ENCODE results near the gene TBCEL.

The TBCEL gene

GRCh38 chr11:121095561-121095960 is 71.7 kb downstream of the TBCEL start:
- Histone ChIP-seq H3K4me3 (ENCODE audit: low read length) (no peak overlapping the region), H3K9me3 (ENCODE audit: insufficient read depth, low read depth, low read length) (no peaks in the 10 kb centered on the region), H3K27me3 (ENCODE audit: insufficient read depth, low read length) (no peaks in the 10 kb centered on the region), H3K36me3 (ENCODE audit: insufficient read depth, low read depth, low read length) (no peaks in the 10 kb centered on the region), H3K4me1 (ENCODE audit: insufficient read depth, low read length) (peaks cover 6% of the 10 kb centered on the region; the same call in 1 of the 2 replicates), H3K9ac (ENCODE audit: low read depth, low read length) (no peak overlapping the region), H3K27ac (ENCODE audit: low read length) (no peak overlapping the region)

GRCh38 chr11:121099364-121099763 is 75.5 kb downstream of the TBCEL start:
- Histone ChIP-seq H3K36me3 (ENCODE audit: insufficient read depth, low read depth, low read length) (no peaks in the 10 kb centered on the region), H3K9ac (ENCODE audit: low read depth, low read length) (no peak overlapping the region), H3K27me3 (ENCODE audit: insufficient read depth, low read length) (no peaks in the 10 kb centered on the region), H3K27ac (ENCODE audit: low read length) (no peak overlapping the region), H3K9me3 (ENCODE audit: insufficient read depth, low read depth, low read length) (no peaks in the 10 kb centered on the region), H3K4me3 (ENCODE audit: low read length) (no peak overlapping the region), H3K4me1 (ENCODE audit: insufficient read depth, low read length) (peaks cover 21% of the 10 kb centered on the region; the same call in 1 of the 2 replicates)

DNA sequence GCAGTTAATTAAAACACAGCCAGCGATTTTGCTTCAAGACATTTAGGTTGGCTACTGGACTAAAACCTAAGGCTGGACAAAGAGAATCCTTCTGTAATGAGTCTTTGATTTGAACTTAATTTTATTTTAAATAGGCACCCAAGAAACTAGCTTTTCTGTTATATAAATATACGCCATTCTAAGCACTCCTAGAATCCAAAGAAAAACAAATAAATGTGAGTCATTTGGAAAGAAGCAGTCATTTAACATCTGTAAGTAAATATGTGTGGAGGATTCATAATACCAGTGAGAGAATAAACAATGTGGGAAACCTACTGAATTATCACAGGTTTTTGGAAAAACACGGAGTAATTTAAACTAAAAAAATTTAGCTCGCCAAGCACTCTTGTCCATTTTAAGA is 76.0 kb downstream of the TBCEL start:
- H3K27ac ChIP-seq (ENCODE audit: low read length) = no peak overlapping the region
- no peaks in the 10 kb centered on the region for H3K27me3 ChIP-seq (ENCODE audit: insufficient read depth, low read length)
- no peaks in the 10 kb centered on the region for H3K36me3 ChIP-seq (ENCODE audit: insufficient read depth, low read depth, low read length)
- no peaks in the 10 kb centered on the region for H3K9me3 ChIP-seq (ENCODE audit: insufficient read depth, low read depth, low read length)
- H3K4me3 ChIP-seq (ENCODE audit: low read length) = no peak overlapping the region
- H3K4me1 ChIP-seq (ENCODE audit: insufficient read depth, low read length) = peaks cover 21% of the 10 kb centered on the region; the same call in 1 of the 2 replicates
- H3K9ac ChIP-seq (ENCODE audit: low read depth, low read length) = no peak overlapping the region

GRCh38 chr11:121100943-121101342 is 77.0 kb downstream of the TBCEL start, which contains the start of gene TECTA:
Gene TECTA, plus strand, starts transcription at chr11:121101243. Its CDS starts 1,423 bp downstream, at chr11:121102666.
- Histone ChIP-seq H3K4me1 (ENCODE audit: insufficient read depth, low read length) (peaks cover 21% of the 10 kb centered on the region; the same call in 1 of the 2 replicates), H3K9ac (ENCODE audit: low read depth, low read length) (no peak within 1 kb of the TSS), H3K9me3 (ENCODE audit: insufficient read depth, low read depth, low read length) (no peaks in the 10 kb centered on the region), H3K27ac (ENCODE audit: low read length) (no peak within 1 kb of the TSS), H3K27me3 (ENCODE audit: insufficient read depth, low read length) (no peaks in the 10 kb centered on the region), H3K36me3 (ENCODE audit: insufficient read depth, low read depth, low read length) (no peaks in the 10 kb centered on the region), H3K4me3 (ENCODE audit: low read length) (0 out of 2 replicates have a peak within 1 kb of the TSS, but pooled peaks have one; percentile 22)

- Histone ChIP-seq H3K27me3 (ENCODE audit: insufficient read depth, low read length) (no peaks in the 10 kb centered on the region), H3K9ac (ENCODE audit: low read depth, low read length) (no peak overlapping the region), H3K36me3 (ENCODE audit: insufficient read depth, low read depth, low read length) (no peaks in the 10 kb centered on the region), H3K27ac (ENCODE audit: low read length) (no peak overlapping the region), H3K4me1 (ENCODE audit: insufficient read depth, low read length) (peaks cover 21% of the 10 kb centered on the region; the same call in 1 of the 2 replicates), H3K9me3 (ENCODE audit: insufficient read depth, low read depth, low read length) (no peaks in the 10 kb centered on the region), H3K4me3 (ENCODE audit: low read length) (no peak overlapping the region)
Observed at GRCh38 chr11:121104312-121104762, 80.4 kb downstream of the TBCEL start.

DNA sequence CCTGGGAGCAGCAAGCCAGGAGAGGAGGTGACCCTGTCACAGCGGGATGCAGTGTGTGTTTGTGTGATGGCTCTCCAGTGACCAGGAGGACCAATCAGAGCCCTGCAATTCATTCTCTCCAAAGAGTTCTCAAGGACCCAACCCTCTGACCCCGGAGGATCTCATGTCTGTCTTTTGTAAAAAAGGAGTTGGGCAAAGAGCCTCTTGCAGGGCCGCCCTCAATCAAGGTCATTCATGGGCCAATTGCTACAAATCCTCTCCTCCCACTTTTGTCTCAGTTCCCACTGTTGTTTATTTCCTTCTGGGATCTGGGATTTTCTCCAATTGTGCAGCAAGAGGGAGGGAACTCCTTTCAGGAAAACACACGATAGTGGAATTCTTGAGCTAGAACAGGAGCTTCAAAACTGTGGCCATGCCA is 81.2 kb downstream of the TBCEL start:
- Histone ChIP-seq H3K9ac (ENCODE audit: low read depth, low read length) (no peak overlapping the region), H3K4me3 (ENCODE audit: low read length) (no peak overlapping the region), H3K4me1 (ENCODE audit: insufficient read depth, low read length) (peaks cover 19% of the 10 kb centered on the region; the same call in 1 of the 2 replicates), H3K27me3 (ENCODE audit: insufficient read depth, low read length) (no peaks in the 10 kb centered on the region), H3K36me3 (ENCODE audit: insufficient read depth, low read depth, low read length) (no peaks in the 10 kb centered on the region), H3K27ac (ENCODE audit: low read length) (no peak overlapping the region), H3K9me3 (ENCODE audit: insufficient read depth, low read depth, low read length) (no peaks in the 10 kb centered on the region)

DNA sequence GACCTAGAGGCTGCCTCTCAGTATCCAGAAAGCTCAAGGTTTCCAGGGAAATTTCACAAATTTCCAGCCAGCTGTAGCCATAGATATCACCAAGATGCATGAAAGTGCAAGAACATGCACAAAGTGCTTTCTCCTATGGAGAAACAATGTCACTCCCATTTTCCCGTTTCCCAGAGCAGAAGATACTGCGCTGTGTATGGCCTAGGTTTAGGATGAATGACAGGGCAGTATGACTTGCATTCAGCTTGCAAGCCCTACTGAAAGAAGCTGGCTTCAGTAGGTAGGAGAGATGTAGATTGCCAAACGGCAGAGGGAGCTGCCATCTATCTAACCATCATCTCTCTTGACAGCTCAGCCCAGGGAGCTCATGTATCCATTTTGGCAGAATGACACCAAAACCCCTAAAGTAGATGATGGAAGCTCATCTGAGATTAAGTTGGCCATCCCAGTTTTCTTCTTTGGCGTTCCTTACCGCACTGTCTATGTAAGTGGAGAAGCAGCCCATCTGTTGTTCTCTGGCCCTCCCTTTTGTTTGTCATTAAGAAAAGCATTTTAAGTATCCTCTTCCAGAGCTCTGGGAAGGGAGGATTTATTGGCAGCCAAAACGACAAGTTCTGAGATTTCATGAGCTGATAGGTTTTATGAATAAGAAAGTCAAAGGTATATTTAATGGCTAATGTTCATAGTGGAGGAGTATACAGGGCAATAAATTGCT is 81.7 kb downstream of the TBCEL start:
- H3K4me1 ChIP-seq (ENCODE audit: insufficient read depth, low read length) = peaks cover 14% of the 10 kb centered on the region; the same call in 1 of the 2 replicates
- no peak overlapping the region for H3K27ac ChIP-seq (ENCODE audit: low read length)
- H3K4me3 ChIP-seq (ENCODE audit: low read length) = no peak overlapping the region
- no peaks in the 10 kb centered on the region for H3K27me3 ChIP-seq (ENCODE audit: insufficient read depth, low read length)
- no peak overlapping the region for H3K9ac ChIP-seq (ENCODE audit: low read depth, low read length)
- no peaks in the 10 kb centered on the region for H3K9me3 ChIP-seq (ENCODE audit: insufficient read depth, low read depth, low read length)
- H3K36me3 ChIP-seq (ENCODE audit: insufficient read depth, low read depth, low read length) = no peaks in the 10 kb centered on the region

DNA sequence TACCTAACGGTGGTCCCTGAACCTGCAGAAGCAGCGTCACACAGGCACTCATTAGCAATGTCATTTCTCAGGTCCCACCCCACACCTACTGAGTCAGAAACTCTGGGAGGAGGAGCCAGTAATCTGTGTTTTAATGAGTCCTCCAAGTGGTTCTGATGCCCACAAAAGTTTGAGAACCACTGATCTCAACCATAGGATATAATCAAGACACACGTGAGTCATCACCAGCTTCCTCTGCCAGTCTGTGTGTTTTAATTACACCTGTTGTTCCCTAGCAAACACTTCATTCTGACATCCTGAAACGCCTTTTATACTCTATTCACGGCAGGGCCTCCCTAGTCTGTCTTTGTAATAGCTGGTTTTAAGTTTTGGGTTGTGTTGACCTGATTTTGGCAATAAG is 82.9 kb downstream of the TBCEL start:
- H3K9ac ChIP-seq (ENCODE audit: low read depth, low read length) = no peak overlapping the region
- H3K27me3 ChIP-seq (ENCODE audit: insufficient read depth, low read length) = peaks cover 6% of the 10 kb centered on the region; the same call in 1 of the 2 replicates
- H3K36me3 ChIP-seq (ENCODE audit: insufficient read depth, low read depth, low read length) = no peaks in the 10 kb centered on the region
- H3K27ac ChIP-seq (ENCODE audit: low read length) = no peak overlapping the region
- H3K9me3 ChIP-seq (ENCODE audit: insufficient read depth, low read depth, low read length) = no peaks in the 10 kb centered on the region
- no peak overlapping the region for H3K4me3 ChIP-seq (ENCODE audit: low read length)
- peaks cover 3% of the 10 kb centered on the region; the same call in 1 of the 2 replicates for H3K4me1 ChIP-seq (ENCODE audit: insufficient read depth, low read length)

DNA sequence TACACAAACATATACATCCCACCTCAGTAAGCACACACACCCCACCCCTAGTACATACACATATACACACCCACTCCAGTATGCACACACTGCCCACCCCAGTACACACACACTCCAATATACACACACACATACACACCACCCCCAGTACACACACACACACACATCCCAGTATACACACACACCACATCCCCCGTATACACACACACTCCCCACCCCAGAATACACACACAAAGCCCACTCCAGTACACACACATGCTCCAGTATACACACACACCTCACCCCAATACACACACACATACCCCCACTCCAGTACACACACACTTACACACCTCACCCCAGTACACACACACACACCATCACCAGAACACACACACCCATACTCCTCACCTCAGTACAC is 84.5 kb downstream of the TBCEL start:
- H3K36me3 ChIP-seq (ENCODE audit: insufficient read depth, low read depth, low read length) = no peaks in the 10 kb centered on the region
- peaks cover 8% of the 10 kb centered on the region; the same call in 1 of the 2 replicates for H3K27me3 ChIP-seq (ENCODE audit: insufficient read depth, low read length)
- no peaks in the 10 kb centered on the region for H3K4me1 ChIP-seq (ENCODE audit: insufficient read depth, low read length)
- H3K9me3 ChIP-seq (ENCODE audit: insufficient read depth, low read depth, low read length) = no peaks in the 10 kb centered on the region
- no peak overlapping the region for H3K9ac ChIP-seq (ENCODE audit: low read depth, low read length)
- H3K4me3 ChIP-seq (ENCODE audit: low read length) = no peak overlapping the region
- H3K27ac ChIP-seq (ENCODE audit: low read length) = no peak overlapping the region

- H3K9ac ChIP-seq (ENCODE audit: low read depth, low read length) = no peak overlapping the region
- no peaks in the 10 kb centered on the region for H3K4me1 ChIP-seq (ENCODE audit: insufficient read depth, low read length)
- no peak overlapping the region for H3K4me3 ChIP-seq (ENCODE audit: low read length)
- no peaks in the 10 kb centered on the region for H3K9me3 ChIP-seq (ENCODE audit: insufficient read depth, low read depth, low read length)
- H3K27ac ChIP-seq (ENCODE audit: low read length) = no peak overlapping the region
- peaks cover 8% of the 10 kb centered on the region; the same call in 1 of the 2 replicates for H3K27me3 ChIP-seq (ENCODE audit: insufficient read depth, low read length)
- no peaks in the 10 kb centered on the region for H3K36me3 ChIP-seq (ENCODE audit: insufficient read depth, low read depth, low read length)
Observed at GRCh38 chr11:121109471-121109870, 85.6 kb downstream of the TBCEL start.

- peaks cover 8% of the 10 kb centered on the region; the same call in 1 of the 2 replicates for H3K27me3 ChIP-seq (ENCODE audit: insufficient read depth, low read length)
- no peak overlapping the region for H3K4me3 ChIP-seq (ENCODE audit: low read length)
- H3K9ac ChIP-seq (ENCODE audit: low read depth, low read length) = no peak overlapping the region
- no peaks in the 10 kb centered on the region for H3K4me1 ChIP-seq (ENCODE audit: insufficient read depth, low read length)
- H3K36me3 ChIP-seq (ENCODE audit: insufficient read depth, low read depth, low read length) = no peaks in the 10 kb centered on the region
- no peak overlapping the region for H3K27ac ChIP-seq (ENCODE audit: low read length)
- H3K9me3 ChIP-seq (ENCODE audit: insufficient read depth, low read depth, low read length) = no peaks in the 10 kb centered on the region
Observed at GRCh38 chr11:121109916-121110586, 86.1 kb downstream of the TBCEL start.
